ENCODE results near the gene DHRSX. TPM values are rescaled to one million over a fixed set of nuclear protein-coding genes. Genes with fewer than 3 reads are reported as not detected.
A peak's percentile ranks its signal among the peaks of the same experiment; 100 is the strongest.

The DHRSX gene
- total and polyA plus RNA-seq, 2 donors from 2014 or later = 26.4 to 30.0 TPM

DNA sequence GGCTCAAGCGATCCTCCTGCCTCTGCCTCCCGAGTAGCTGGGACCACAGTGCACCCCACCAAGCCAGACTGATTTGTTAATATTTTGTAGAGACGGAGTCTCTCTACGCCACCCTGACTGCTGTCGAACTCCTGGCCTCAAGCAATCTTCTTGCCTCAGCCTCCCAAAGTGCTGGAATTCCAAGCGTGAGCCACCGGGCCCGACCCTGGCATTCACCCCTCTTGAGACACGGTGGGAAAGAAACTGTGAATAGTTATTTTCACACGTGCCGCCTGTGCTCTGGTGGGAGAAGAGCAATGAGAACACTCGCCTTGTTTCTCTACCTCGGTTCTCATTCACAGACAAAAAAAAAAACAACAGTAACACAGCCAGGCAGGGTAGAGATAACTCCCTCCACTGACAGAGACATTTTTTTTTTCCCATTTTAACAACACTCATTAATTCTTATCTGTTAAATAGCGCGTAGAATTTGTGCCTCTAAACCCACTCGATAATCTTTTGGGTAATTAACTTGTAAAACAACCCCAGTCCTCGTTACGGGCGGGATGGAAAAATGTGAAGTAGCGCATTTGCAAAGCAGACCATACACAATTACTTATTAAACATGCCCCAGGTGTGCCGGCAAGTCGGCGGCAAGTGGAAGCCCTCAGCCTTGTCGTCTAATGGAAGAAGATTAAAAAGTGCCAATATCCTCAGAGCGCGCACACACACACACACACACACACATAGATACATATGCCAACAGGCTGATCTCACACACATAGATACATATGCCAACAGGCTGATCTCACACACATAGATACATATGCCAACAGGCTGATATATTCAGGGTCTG is 103.3 kb downstream of the DHRSX start:
- intact Hi-C loops (cut with DNase I) = no loop called here
- Histone ChIP-seq H3K27me3 (ENCODE audit: control insufficient read depth, insufficient read depth, low read length) (no peaks in the 10 kb centered on the region), H3K36me3 (ENCODE audit: control insufficient read depth in 2 of 3, insufficient read depth in 3 of 3, low read length in 3 of 3) (peaks cover 0 to 2% (median 0%) of the 10 kb centered on the region in 3 donors), H3K9ac (ENCODE audit: low read length in 3 of 3) (no peak overlapping the region), H3K4me1 (ENCODE audit: control insufficient read depth in 2 of 3, insufficient read depth in 2 of 3, low read depth in 1 of 3, low read length in 3 of 3) (no peaks in the 10 kb centered on the region), H3K27ac (ENCODE audit: low read depth in 2 of 2, low read length in 2 of 2) (no peak overlapping the region), H3K9me3 (ENCODE audit: control insufficient read depth in 2 of 3, insufficient read depth in 1 of 3, low read length in 3 of 3) (no peaks in the 10 kb centered on the region), H3K4me3 (ENCODE audit: low read length in 3 of 3) (no peak overlapping the region)
- DNase-seq (peak in 3 of 5 donors; percentile 30 to 53 (median 39)), FAIRE-seq (no peak)
- TF ChIP-seq, protein P1, sequence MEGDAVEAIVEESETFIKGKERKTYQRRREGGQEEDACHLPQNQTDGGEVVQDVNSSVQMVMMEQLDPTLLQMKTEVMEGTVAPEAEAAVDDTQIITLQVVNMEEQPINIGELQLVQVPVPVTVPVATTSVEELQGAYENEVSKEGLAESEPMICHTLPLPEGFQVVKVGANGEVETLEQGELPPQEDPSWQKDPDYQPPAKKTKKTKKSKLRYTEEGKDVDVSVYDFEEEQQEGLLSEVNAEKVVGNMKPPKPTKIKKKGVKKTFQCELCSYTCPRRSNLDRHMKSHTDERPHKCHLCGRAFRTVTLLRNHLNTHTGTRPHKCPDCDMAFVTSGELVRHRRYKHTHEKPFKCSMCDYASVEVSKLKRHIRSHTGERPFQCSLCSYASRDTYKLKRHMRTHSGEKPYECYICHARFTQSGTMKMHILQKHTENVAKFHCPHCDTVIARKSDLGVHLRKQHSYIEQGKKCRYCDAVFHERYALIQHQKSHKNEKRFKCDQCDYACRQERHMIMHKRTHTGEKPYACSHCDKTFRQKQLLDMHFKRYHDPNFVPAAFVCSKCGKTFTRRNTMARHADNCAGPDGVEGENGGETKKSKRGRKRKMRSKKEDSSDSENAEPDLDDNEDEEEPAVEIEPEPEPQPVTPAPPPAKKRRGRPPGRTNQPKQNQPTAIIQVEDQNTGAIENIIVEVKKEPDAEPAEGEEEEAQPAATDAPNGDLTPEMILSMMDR (IDR thresholded peaks at IDR 0.05; ENCODE audit: borderline replicate concordance, extremely low read depth, insufficient read depth) = no peak

DNA sequence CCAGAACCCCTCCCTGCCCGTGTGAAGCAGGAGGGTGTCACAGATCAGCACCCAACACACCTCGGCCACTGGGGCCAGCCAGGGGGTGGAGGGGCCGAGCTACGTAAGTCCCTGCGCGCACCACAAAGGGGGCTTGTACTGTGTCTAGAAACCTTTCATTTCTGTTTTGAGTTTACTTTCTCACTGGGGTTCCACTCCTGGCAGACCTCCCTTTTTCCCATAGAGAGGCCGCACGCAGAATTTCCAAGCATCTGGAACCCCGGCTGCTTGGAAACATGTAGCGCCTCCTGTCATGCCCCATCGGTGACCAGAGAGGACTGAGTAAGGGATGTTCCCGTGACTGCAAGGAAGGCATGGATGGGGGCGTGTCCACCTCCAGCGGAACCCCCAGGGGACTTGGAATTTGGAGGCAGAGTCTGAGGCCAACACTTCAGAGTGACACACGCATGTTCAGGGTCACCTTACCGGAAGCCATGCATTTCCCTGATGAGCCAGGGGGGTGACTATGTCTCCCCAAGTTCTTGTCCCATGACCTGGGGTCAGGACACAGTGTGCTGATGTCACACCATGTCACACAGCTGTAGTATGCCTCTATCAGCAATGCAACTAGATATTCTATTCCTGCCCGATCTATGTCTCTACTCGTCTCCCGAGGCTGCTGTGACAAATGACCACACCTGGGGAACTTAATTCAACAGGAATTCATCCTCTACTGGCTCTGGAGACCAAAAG is 105.3 kb downstream of the DHRSX start:
- H3K27me3 ChIP-seq (ENCODE audit: control insufficient read depth, insufficient read depth, low read length) = no peaks in the 10 kb centered on the region
- intact Hi-C loops (cut with DNase I) = no loop called here
- DNase-seq (no peak), FAIRE-seq (no peak)
- peaks cover 0 to 6% (median 2%) of the 10 kb centered on the region in 3 donors for H3K9me3 ChIP-seq (ENCODE audit: control insufficient read depth in 2 of 3, insufficient read depth in 1 of 3, low read length in 3 of 3)
- no peaks in the 10 kb centered on the region for H3K4me1 ChIP-seq (ENCODE audit: control insufficient read depth in 2 of 3, insufficient read depth in 2 of 3, low read depth in 1 of 3, low read length in 3 of 3)
- H3K36me3 ChIP-seq (ENCODE audit: control insufficient read depth in 2 of 3, insufficient read depth in 3 of 3, low read length in 3 of 3) = peaks cover 0 to 10% (median 0%) of the 10 kb centered on the region in 3 donors
- TF ChIP-seq, protein P1 (IDR thresholded peaks at IDR 0.05; ENCODE audit: borderline replicate concordance, extremely low read depth, insufficient read depth) = no peak
- H3K9ac ChIP-seq (ENCODE audit: low read length in 3 of 3) = no peak overlapping the region
- H3K27ac ChIP-seq (ENCODE audit: low read depth in 2 of 2, low read length in 2 of 2) = no peak overlapping the region
- no peak overlapping the region for H3K4me3 ChIP-seq (ENCODE audit: low read length in 3 of 3)

DNA sequence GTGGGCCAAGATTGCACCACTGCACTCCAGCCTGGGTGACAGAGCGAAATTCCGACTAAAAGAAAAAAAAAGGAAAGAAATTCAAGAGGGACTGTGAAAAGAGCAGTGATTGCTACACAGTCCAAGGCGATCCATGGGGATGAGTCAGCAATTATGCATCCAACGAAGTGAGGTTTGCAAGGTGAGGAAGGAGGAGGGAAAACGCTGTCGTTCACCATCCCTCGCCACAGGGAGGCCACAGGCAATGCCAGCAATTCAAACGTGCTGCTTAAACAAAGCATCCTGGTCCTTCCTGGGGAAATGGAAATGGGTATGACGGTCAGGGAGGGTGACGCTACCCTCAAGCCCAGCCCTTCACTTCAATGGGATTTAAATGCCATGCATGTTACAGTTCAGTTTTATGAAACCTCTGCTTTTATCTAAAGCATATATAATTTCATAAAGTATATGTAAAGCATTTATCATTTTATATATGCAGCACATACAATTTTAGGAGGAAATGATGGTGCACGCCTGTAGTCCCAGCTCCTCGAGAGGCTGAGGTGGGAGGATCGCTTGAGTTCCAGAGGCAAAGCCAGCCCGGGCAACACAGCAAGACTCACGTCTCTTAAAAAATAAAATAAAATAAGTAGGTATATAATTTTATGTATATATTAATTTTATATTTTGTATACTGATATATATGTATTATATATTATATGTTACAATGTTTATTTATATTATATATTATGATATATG is 108.7 kb downstream of the DHRSX start:
- DNase-seq (no peak), FAIRE-seq (no peak)
- Histone ChIP-seq H3K4me3 (ENCODE audit: low read length in 3 of 3) (no peak overlapping the region), H3K9me3 (ENCODE audit: control insufficient read depth in 2 of 3, insufficient read depth in 1 of 3, low read length in 3 of 3) (peaks cover 0 to 6% (median 2%) of the 10 kb centered on the region in 3 donors), H3K27me3 (ENCODE audit: control insufficient read depth, insufficient read depth, low read length) (no peaks in the 10 kb centered on the region), H3K4me1 (ENCODE audit: control insufficient read depth in 2 of 3, insufficient read depth in 2 of 3, low read depth in 1 of 3, low read length in 3 of 3) (no peaks in the 10 kb centered on the region), H3K27ac (ENCODE audit: low read depth in 2 of 2, low read length in 2 of 2) (no peak overlapping the region), H3K36me3 (ENCODE audit: control insufficient read depth in 2 of 3, insufficient read depth in 3 of 3, low read length in 3 of 3) (peaks cover 0 to 16% (median 0%) of the 10 kb centered on the region in 3 donors), H3K9ac (ENCODE audit: low read length in 3 of 3) (no peak overlapping the region)
- TF ChIP-seq, protein P1 (IDR thresholded peaks at IDR 0.05; ENCODE audit: borderline replicate concordance, extremely low read depth, insufficient read depth) = peak; percentile 9
- intact Hi-C loops (cut with DNase I) = no loop called here
